OCI-LY7 (cell line): ENCODE results near the gene CPNE5. TPM values are rescaled to one million over a fixed set of nuclear protein-coding genes. Genes with fewer than 3 reads are reported as not detected.

Experiments used
- BruUV-seq: library from RNA; stranded (reverse); fragments of 400-500 nt; replicated peaks from 2 replicates; lab custom pipeline; 2021; lab: Mats Ljungman, UMichigan
- CTCF ChIA-PET: fragments of 300-600 bp; sonication (Branson Sonifier 250); formaldehyde crosslinking; loops from one replicate; lab custom pipeline; 2022; ENCODE audit warnings: antibody characterized with exemption; ENCODE audit not compliant: unreplicated experiment; lab: Charles Lee
- POLR2A ChIA-PET: fragments of 300-600 bp; sonication (Branson Sonifier 250); formaldehyde crosslinking; loops from one replicate; lab custom pipeline; 2022; ENCODE audit warnings: antibody characterized with exemption; lab: Charles Lee
- DNase-seq: peaks from one replicate; pipeline ENCODE4 v3.0.0-alpha.2; 2015; ENCODE audit warnings: low spot score
- H2AFZ ChIP-seq: fragments of 200-600 bp; sonication (generic), shearing (Covaris generic); 2 replicates; pipeline ENCODE4 v1.6.1; 2014; ENCODE audit warnings: mild to moderate bottlenecking, antibody characterized with exemption, low read length, moderate library complexity
- H3K27ac ChIP-seq: fragments of 200-600 bp; sonication (generic); 2 replicates; pipeline ENCODE4 v1.5.1; 2014; ENCODE audit warnings: mixed run types, low read depth, mild to moderate bottlenecking, moderate library complexity, low read length, inconsistent platforms; ENCODE audit not compliant: poor library complexity, severe bottlenecking
- H3K36me3 ChIP-seq: fragments of 200-600 bp; sonication (generic); 2 replicates; pipeline ENCODE4 v1.6.1; 2014; ENCODE audit warnings: mild to moderate bottlenecking, antibody characterized with exemption, low read length, moderate library complexity, mixed read lengths; ENCODE audit not compliant: insufficient read depth
- H3K4me1 ChIP-seq: fragments of 200-600 bp; sonication (generic); 2 replicates; pipeline ENCODE4 v1.5.1; 2014; ENCODE audit warnings: mild to moderate bottlenecking, low read length; ENCODE audit not compliant: insufficient read depth, poor library complexity, severe bottlenecking
- H3K4me2 ChIP-seq: fragments of 200-600 bp; sonication (generic); 2 replicates; pipeline ENCODE4 v1.6.1; 2014; ENCODE audit warnings: mild to moderate bottlenecking, low read length
- H3K4me3 ChIP-seq: fragments of 200-600 bp; sonication (generic); 2 replicates; pipeline ENCODE4 v1.5.1; 2014; ENCODE audit warnings: mild to moderate bottlenecking, low read depth, low read length; ENCODE audit not compliant: poor library complexity, severe bottlenecking
- H3K79me2 ChIP-seq: fragments of 200-600 bp; sonication (generic); 2 replicates; pipeline ENCODE4 v1.6.1; 2016; ENCODE audit warnings: low read depth, mild to moderate bottlenecking, low read length, moderate library complexity, mixed read lengths; ENCODE audit not compliant: insufficient read depth
- H3K9me2 ChIP-seq: fragments of 200-600 bp; sonication (generic); 2 replicates; pipeline ENCODE4 v1.6.1; 2016; ENCODE audit warnings: mild to moderate bottlenecking, low read length, mixed read lengths; ENCODE audit not compliant: insufficient read depth
- H3K9me3 ChIP-seq: fragments of 200-600 bp; sonication (generic); 2 replicates; pipeline ENCODE4 v1.6.1; 2014; ENCODE audit warnings: mild to moderate bottlenecking, mixed run types, low read length, mixed read lengths
- H4K20me1 ChIP-seq: fragments of 200-600 bp; sonication (generic); 2 replicates; pipeline ENCODE4 v1.6.1; 2014; ENCODE audit warnings: mild to moderate bottlenecking, antibody characterized with exemption, low read length, moderate library complexity, mixed read lengths; ENCODE audit not compliant: insufficient read depth
- CTCF ChIP-seq: fragments of 200-600 bp; sonication (generic); conservative IDR thresholded peaks from 2 replicates; pipeline ENCODE4 v1.5.1; 2014; ENCODE audit warnings: mild to moderate bottlenecking, antibody characterized with exemption, low read length, moderate library complexity, mixed read lengths
- EZH2phosphoT487 ChIP-seq: fragments of 200-600 bp; sonication (generic); IDR thresholded peaks from 2 replicates; pipeline ENCODE4 v1.6.1; 2018; ENCODE audit warnings: low read depth, borderline replicate concordance, mild to moderate bottlenecking, mixed run types, antibody characterized with exemption, low read length, moderate library complexity, mixed read lengths
- intact Hi-C: fragments of 100-400 bp; cut with micrococcal nuclease; formaldehyde crosslinking; loops from one replicate; pipeline ENCODE4 v1.10.0; 2022; ENCODE audit not compliant: unreplicated experiment
- total RNA-seq, 2 experiments: library from RNA; depleted of rRNA in 1 of 2; stranded (reverse); fragments of >200 nt in 1 of 2; shearing (Covaris generic) in 1 of 2; gene quantifications; 2 replicates each; pipeline ENCODE4 v1.2.3, GENCODE V29; 2014 to 2022

CPNE5 gene
- total RNA-seq, 2 experiments from 2014 or later: 37.7 to 89.8 TPM

GRCh38 chr6:36754582-36755434 is 84.4 kb downstream of the CPNE5 start:
- peak; percentile 31 for DNase-seq
- CTCF ChIA-PET: interaction anchor here (0.9 to 1.3 kb wide), 2 partner anchors 28 to 92 kb away, joined by 3 read pairs; no protein-coding TSS in a partner anchor
- Histone ChIP-seq H3K4me2 (peak overlapping the region; percentile 86), H3K9me3 (no peaks in the 10 kb centered on the region), H3K9me2 (no peaks in the 10 kb centered on the region), H3K79me2 (peaks cover 28% of the 10 kb centered on the region; the same call in 1 of the 2 replicates), H4K20me1 (no peaks in the 10 kb centered on the region), H3K36me3 (peaks cover 28% of the 10 kb centered on the region), H3K27ac (peak overlapping the region; percentile 92), H3K4me1 (peaks cover 71% of the 10 kb centered on the region), H2AFZ (no peak overlapping the region), H3K4me3 (peak overlapping the region; percentile 69)
- no TSS peak for BruUV-seq
- intact Hi-C loops: loop anchor here (5.0 kb wide), 1 partner anchor 93 kb away; no protein-coding TSS in a partner anchor
- TF ChIP-seq EZH2phosphoT487 (no peak), CTCF (no peak)
- POLR2A ChIA-PET: interaction anchor here (0.5 to 2.8 kb wide), 10 partner anchors 32 to 157 kb away, joined by 3 to 20 read pairs (median 4); no protein-coding TSS in a partner anchor

GRCh38 chr6:36753671-36754405 is 85.4 kb downstream of the CPNE5 start:
- H3K4me2 ChIP-seq: peak overlapping the region; percentile 86
- peaks cover 5% of the 10 kb centered on the region; the same call in 1 of the 2 replicates for H3K9me3 ChIP-seq
- CTCF ChIA-PET: interaction anchor here (0.8 to 1.8 kb wide), 3 partner anchors 12 to 87 kb away, joined by 3 to 5 read pairs (median 4); no protein-coding TSS in a partner anchor
- peak; percentile 53 for DNase-seq
- no peaks in the 10 kb centered on the region for H3K9me2 ChIP-seq
- H3K4me1 ChIP-seq: peaks cover 61% of the 10 kb centered on the region
- H3K79me2 ChIP-seq: peaks cover 28% of the 10 kb centered on the region; the same call in 1 of the 2 replicates
- POLR2A ChIA-PET: interaction anchor here (0.5 to 2.8 kb wide), 16 partner anchors 10 to 634 kb away, joined by 3 to 20 read pairs (median 4); no protein-coding TSS in a partner anchor
- intact Hi-C loops: loop anchor here (1.0 kb wide), 1 partner anchor 34 kb away; no protein-coding TSS in a partner anchor
- H3K4me3 ChIP-seq: peak overlapping the region; percentile 69
- H3K27ac ChIP-seq: peak overlapping the region; percentile 92
- H3K36me3 ChIP-seq: peaks cover 38% of the 10 kb centered on the region
- no peaks in the 10 kb centered on the region for H4K20me1 ChIP-seq
- no TSS peak for BruUV-seq
- no peak overlapping the region for H2AFZ ChIP-seq
- TF ChIP-seq EZH2phosphoT487 (no peak), CTCF (no peak)
